Measurements from ENCODE around the gene ZNF524. TPM values are rescaled to one million over a fixed set of nuclear protein-coding genes. Genes with fewer than 3 reads are reported as not detected.

Gene ZNF524
- total and polyA plus RNA-seq, 9 of the 15 experiments (the other 6 are each of a cell fraction or from before 2014, with no cell fraction given): 0.08 to 15.6 (median 2.9) TPM

DNA sequence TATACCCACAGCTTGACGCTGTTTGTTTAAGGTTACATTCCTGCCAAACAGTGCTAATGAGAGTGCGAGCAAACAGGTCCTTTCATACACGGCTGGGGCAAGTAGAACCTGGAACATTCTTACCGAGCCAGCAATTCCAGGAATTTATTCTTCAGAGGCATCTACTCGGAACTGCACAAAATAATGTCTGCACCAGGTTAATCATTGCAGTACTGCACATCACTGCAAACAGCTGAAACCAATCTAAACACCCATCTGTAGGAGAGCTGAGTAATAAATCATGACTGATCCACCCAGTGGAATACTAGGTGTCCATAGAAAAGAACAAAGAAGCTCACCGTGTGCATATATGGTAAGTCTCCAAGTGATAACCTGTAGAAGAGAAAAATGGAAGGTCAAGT is 18.3 kb upstream of the ZNF524 start (continued):
- TF ChIP-seq, protein P1, sequence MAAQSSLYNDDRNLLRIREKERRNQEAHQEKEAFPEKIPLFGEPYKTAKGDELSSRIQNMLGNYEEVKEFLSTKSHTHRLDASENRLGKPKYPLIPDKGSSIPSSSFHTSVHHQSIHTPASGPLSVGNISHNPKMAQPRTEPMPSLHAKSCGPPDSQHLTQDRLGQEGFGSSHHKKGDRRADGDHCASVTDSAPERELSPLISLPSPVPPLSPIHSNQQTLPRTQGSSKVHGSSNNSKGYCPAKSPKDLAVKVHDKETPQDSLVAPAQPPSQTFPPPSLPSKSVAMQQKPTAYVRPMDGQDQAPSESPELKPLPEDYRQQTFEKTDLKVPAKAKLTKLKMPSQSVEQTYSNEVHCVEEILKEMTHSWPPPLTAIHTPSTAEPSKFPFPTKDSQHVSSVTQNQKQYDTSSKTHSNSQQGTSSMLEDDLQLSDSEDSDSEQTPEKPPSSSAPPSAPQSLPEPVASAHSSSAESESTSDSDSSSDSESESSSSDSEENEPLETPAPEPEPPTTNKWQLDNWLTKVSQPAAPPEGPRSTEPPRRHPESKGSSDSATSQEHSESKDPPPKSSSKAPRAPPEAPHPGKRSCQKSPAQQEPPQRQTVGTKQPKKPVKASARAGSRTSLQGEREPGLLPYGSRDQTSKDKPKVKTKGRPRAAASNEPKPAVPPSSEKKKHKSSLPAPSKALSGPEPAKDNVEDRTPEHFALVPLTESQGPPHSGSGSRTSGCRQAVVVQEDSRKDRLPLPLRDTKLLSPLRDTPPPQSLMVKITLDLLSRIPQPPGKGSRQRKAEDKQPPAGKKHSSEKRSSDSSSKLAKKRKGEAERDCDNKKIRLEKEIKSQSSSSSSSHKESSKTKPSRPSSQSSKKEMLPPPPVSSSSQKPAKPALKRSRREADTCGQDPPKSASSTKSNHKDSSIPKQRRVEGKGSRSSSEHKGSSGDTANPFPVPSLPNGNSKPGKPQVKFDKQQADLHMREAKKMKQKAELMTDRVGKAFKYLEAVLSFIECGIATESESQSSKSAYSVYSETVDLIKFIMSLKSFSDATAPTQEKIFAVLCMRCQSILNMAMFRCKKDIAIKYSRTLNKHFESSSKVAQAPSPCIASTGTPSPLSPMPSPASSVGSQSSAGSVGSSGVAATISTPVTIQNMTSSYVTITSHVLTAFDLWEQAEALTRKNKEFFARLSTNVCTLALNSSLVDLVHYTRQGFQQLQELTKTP (IDR thresholded peaks at IDR 0.05; ENCODE audit: low read depth in 1 of 2, partially characterized antibody in 2 of 2): no peak
- no peak for TF ChIP-seq MIER1 (IDR thresholded peaks at IDR 0.05; ENCODE audit: low read depth)
- no peak for TF ChIP-seq XRCC4 (IDR thresholded peaks at IDR 0.05; ENCODE audit: extremely low read depth, insufficient read depth, insufficient read length)
- TF ChIP-seq HDAC1 (IDR thresholded peaks at IDR 0.05): no peak
- TF ChIP-seq TEAD2 (tag; IDR thresholded peaks at IDR 0.05): no peak
- no peak for TF ChIP-seq HMG20B (CRISPR knock-in tag; IDR thresholded peaks at IDR 0.05)
- no peak for TF ChIP-seq PRMT5 (CRISPR knock-in tag; IDR thresholded peaks at IDR 0.05)
- TF ChIP-seq, protein P2, sequence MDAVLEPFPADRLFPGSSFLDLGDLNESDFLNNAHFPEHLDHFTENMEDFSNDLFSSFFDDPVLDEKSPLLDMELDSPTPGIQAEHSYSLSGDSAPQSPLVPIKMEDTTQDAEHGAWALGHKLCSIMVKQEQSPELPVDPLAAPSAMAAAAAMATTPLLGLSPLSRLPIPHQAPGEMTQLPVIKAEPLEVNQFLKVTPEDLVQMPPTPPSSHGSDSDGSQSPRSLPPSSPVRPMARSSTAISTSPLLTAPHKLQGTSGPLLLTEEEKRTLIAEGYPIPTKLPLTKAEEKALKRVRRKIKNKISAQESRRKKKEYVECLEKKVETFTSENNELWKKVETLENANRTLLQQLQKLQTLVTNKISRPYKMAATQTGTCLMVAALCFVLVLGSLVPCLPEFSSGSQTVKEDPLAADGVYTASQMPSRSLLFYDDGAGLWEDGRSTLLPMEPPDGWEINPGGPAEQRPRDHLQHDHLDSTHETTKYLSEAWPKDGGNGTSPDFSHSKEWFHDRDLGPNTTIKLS (IDR thresholded peaks at IDR 0.05; ENCODE audit: borderline replicate concordance, low read depth): no peak
- TF ChIP-seq RFX7 (CRISPR knock-in tag; IDR thresholded peaks at IDR 0.05): no peak
- peak; percentile 42; the same call in 1 of the 2 replicates for TF ChIP-seq CBFA2T3 (IDR thresholded peaks at IDR 0.05)
- TF ChIP-seq ZNF41 (CRISPR knock-in tag; conservative IDR thresholded peaks at IDR 0.05): no peak
- no peak for TF ChIP-seq KDM5B (IDR thresholded peaks at IDR 0.05; ENCODE audit: insufficient replicate concordance, low read depth, low read length)
- TF ChIP-seq MYBL2 (IDR thresholded peaks at IDR 0.05; ENCODE audit: low read depth): no peak
- no peak for TF ChIP-seq MYBL2 (CRISPR knock-in tag; IDR thresholded peaks at IDR 0.05; ENCODE audit: borderline replicate concordance)
- no peak for TF ChIP-seq MXI1 (IDR thresholded peaks at IDR 0.05; ENCODE audit: low read depth, low read length)
- peak; percentile 84 for TF ChIP-seq MEIS2 (IDR thresholded peaks at IDR 0.05; ENCODE audit: partially characterized antibody)
- no peak for TF ChIP-seq KHSRP (IDR thresholded peaks at IDR 0.05)
- no peak for TF ChIP-seq SAFB2 (IDR thresholded peaks at IDR 0.05; ENCODE audit: borderline replicate concordance, low read depth, low read length, severe bottlenecking)
